ENCODE measurements around the gene CMTM7.

DNA sequence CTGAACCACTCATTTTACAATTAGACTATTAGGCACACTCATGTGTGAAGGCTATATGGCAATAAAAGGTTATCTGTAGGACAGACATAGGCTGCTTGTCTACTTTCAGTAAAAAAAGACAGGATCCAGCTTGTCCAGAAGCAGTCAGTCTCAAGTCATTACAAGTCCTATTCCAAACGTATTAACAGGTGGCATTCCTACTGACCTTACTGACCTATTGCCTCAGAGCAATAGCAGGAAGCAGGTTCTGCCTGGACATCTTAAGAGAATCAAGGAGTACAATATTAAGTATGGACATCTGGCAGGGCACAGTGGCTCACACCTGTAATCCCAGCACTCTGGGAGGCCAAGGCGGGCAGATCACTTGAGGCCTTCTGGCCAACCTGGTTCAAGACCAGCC, 104.0 kb downstream of the CMTM7 start:
- TF ChIP-seq, protein P1, sequence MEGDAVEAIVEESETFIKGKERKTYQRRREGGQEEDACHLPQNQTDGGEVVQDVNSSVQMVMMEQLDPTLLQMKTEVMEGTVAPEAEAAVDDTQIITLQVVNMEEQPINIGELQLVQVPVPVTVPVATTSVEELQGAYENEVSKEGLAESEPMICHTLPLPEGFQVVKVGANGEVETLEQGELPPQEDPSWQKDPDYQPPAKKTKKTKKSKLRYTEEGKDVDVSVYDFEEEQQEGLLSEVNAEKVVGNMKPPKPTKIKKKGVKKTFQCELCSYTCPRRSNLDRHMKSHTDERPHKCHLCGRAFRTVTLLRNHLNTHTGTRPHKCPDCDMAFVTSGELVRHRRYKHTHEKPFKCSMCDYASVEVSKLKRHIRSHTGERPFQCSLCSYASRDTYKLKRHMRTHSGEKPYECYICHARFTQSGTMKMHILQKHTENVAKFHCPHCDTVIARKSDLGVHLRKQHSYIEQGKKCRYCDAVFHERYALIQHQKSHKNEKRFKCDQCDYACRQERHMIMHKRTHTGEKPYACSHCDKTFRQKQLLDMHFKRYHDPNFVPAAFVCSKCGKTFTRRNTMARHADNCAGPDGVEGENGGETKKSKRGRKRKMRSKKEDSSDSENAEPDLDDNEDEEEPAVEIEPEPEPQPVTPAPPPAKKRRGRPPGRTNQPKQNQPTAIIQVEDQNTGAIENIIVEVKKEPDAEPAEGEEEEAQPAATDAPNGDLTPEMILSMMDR (IDR thresholded peaks at IDR 0.05 in 2 of 3, conservative IDR thresholded peaks at IDR 0.05 in 1 of 3; ENCODE audit: control insufficient read depth in 2 of 3, extremely low read depth in 1 of 3, insufficient read depth in 1 of 3, low read depth in 3 of 3, low read length in 3 of 3): no peak
- TF ChIP-seq POLR2AphosphoS5 (IDR thresholded peaks at IDR 0.05; ENCODE audit: low read length): no peak
- TF ChIP-seq POLR2A (IDR thresholded peaks at IDR 0.05; ENCODE audit: low read depth, low read length): no peak
- TF ChIP-seq CEBPB (IDR thresholded peaks at IDR 0.05; ENCODE audit: borderline replicate concordance in 1 of 2, low read depth in 2 of 2, low read length in 2 of 2): no peak
